GM19324 (cell line): ENCODE measurements around the gene CRYBB1.
"Not testable (repeated sequence)": the region's sequence is repeated elsewhere in the genome, so short reads cannot be mapped to it uniquely, and the experiment has no call there.

ENCODE experiments used
- ATAC-seq: cut with Tn5 transposase; IDR thresholded peaks from one replicate; pipeline ENCODE4 v1.9.1; 2021; ENCODE audit warnings: mild to moderate bottlenecking, moderate library complexity; ENCODE audit not compliant: unreplicated experiment, low FRiP score

Gene CRYBB1

GRCh38 chr22:26642465-26643417, 24.9 kb upstream of the CRYBB1 start:
- no peak for ATAC-seq

DNA sequence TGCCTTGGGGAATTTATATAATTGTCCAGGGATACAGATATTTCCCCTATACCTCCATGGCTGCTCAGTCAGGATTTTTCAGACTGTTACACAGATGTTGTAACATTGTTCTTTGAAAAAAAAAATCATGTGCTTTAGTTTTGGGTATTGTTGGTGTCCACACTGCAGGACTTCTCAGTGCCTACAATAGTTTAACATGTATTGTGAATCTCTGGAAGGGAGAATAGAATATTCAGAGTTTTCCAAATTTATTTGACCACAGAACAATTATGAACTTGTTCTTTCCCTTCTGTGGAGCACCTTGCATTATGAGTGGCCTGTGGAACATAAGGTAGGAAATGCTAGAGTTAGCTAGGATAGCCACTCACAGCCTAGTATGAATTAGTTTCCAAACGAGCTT, 18.5 kb upstream of the CRYBB1 start:
- ATAC-seq: no peak

- ATAC-seq: no peak
Observed at GRCh38 chr22:26635117-26635516, 17.3 kb upstream of the CRYBB1 start.

GRCh38 chr22:26634189-26634588, 16.4 kb upstream of the CRYBB1 start:
- no peak for ATAC-seq

GRCh38 chr22:26632422-26633155, 14.8 kb upstream of the CRYBB1 start:
- no peak for ATAC-seq

DNA sequence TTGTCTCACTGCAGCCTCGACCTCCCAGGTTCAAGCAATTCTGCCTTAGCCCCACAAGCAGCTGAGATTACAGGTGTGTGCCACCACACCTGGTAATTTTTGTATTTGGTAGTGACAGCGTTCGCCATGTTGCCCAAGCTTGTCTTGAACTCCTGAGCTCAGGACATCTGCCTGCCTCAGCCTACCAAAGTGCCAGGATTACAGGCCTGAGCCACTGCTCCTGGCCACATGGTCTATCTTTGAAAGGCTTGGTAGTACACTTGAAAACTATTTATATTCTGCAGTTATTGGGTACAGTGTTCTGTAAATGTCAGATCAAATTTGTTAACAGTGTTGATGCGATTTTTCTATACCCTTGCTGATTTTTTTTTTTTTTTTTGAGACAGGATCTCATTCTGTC, 13.5 kb upstream of the CRYBB1 start:
- ATAC-seq: no peak

- ATAC-seq: no peak
Observed at GRCh38 chr22:26629988-26630761, 12.3 kb upstream of the CRYBB1 start.

DNA sequence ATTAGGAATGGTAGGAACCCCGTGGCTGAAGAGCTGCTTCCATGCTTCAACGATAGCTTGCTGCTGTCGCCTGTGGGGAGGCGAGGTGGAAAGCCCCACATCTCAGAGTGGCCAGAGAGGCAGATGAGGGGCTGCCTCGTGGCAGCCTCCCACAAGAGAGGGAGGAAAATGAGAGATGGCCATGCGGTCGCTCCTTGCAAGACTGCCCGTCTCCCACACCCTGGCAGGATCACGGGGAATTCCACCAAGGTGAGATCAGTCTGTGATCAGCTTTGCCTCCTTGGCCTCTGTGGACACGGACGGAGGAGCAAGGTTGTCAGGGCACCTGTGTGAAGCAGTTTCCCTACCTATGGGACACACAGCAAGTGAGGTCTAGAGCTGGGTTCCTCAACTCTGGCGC, 7.0 kb upstream of the CRYBB1 start:
- ATAC-seq: no peak

DNA sequence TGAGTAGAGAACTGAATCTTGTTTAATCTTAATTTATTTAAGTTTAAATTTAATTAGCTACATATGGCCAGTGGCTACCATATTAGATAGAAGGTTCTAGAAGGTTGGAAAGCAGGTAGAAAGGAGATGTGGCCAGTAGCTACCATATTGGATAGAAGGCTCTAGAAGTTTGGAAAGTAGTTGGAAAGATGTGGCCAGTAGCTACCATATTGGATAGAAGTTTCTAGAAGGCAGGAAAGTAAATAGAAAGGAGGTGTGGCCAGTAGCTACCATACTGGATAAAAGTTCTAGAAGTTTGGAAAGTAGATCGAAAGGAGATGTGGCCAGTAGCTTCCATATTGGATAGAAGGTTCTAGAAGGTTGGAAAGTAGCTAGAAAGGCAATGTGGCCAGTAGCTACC, 6.2 kb upstream of the CRYBB1 start:
- no peak for ATAC-seq

- ATAC-seq: no peak
Observed at GRCh38 chr22:26621663-26622062, 3.8 kb upstream of the CRYBB1 start, which contains the start of gene CRYBA4. Gene CRYBA4, plus strand, starts transcription at chr22:26621963. Its CDS starts 634 bp downstream, at chr22:26622597.

DNA sequence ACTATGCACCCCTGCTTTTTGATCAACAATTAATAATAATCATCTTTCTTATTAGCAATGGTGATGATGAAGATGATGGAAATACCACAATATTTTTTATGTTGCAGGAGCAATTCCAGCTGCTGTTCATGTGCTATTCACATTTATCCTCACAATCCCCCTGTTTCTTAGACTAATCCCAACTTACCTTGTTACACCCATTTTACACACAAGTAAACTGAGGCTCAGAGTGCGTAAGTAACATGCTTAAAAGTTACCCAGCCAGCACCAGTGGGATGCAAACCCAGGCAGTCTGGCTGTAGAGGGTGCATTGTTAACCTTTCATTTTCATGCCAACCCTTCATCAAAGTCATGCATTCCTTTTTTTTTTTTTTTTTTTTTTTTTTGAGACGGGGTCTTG, 2.4 kb upstream of the CRYBB1 start:
- no peak for ATAC-seq

DNA sequence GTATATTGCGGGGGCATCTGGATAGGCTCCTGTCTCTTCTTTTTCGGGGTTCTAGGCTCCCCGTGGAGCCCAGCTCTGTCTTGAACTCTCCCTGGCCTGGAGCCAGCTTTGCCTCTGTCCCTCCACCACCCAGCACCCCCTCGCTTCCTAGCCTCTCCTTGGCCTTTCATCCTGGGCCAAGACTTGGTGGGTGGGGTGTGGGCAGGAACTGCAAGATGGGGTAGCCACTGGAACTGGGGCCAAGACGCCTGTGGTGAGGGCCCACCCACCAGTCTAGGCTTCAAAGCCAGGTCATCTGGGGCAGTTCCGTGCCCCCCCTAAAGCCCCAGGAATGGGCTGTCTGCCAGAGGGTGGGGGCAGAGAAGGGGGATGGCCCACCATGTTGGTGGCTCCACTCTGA, 1.7 kb upstream of the CRYBB1 start:
- ATAC-seq: no peak

DNA sequence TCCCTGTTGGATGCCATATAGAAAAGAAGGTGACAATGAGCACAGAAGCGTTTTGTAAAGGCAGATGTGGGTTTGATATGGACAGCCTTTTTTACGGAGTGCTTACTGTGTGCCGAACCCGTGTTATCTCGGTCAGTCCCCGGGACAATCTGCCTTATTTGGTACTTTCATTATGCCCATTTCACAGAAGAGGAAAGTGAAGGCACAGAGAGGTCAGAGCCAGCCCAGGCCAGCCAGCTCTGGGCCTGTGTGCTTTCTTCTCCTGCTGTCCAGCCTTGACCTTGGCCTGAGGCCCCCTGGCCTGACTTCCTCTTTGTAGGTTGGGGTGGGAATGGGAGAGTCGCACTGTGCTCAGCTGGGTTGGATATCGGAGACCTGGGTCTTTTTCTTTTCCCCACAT, 628 bp upstream of the CRYBB1 start:
- no peak for ATAC-seq

DNA sequence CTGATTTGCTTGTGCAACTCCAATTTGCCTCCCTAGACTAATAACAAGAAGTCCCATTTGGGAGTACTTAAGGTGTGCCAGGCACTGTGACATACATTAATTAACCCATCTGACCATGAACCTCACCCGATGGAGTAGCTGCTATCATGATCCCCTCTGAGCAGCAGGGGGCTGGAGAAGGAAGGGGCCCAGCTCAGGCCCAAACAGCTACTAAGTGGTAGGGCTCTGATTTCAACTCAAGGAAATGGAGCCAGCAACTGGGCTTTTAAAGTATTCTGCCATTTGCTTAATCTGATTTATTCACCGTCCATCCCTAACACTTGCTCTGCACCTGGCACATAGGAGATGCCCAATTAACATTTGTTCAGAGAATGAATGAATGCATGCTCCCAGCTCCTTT, 1.2 kb downstream of the CRYBB1 start:
- ATAC-seq: no peak

GRCh38 chr22:26615830-26616435, 1.9 kb downstream of the CRYBB1 start:
- ATAC-seq: no peak

GRCh38 chr22:26615149-26615548, 2.7 kb downstream of the CRYBB1 start:
- no peak for ATAC-seq

- no peak for ATAC-seq
Observed at GRCh38 chr22:26614322-26614721, 3.5 kb downstream of the CRYBB1 start.

GRCh38 chr22:26613753-26614152, 4.1 kb downstream of the CRYBB1 start:
- ATAC-seq: not testable (repeated sequence)

DNA sequence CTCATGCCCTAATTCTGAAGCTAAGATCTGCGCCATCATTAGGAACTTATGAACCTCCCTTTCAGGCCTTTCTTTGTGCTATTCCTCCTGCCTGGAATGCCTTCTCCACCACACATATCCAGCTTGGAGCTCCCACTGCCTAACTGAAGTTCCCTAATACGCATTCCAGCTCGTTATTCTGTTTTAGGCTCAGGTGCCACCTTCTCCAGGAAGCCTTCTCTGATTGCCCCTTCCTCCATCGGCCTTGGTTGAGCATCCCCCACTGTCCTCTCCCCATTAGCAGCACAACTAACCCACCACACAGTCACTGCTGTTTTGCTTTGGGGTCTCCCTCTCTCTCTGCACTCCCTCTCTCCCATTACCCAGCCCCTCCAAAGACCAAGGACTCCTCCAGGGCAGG, 5.2 kb downstream of the CRYBB1 start:
- ATAC-seq: no peak

GRCh38 chr22:26610996-26611395, 6.8 kb downstream of the CRYBB1 start:
- ATAC-seq: no peak
